ENCODE results near the gene NAALADL2. TPM values are rescaled to one million over a fixed set of nuclear protein-coding genes. Genes with fewer than 3 reads are reported as not detected.
A peak's percentile ranks its signal among the peaks of the same experiment; 100 is the strongest.

Gene NAALADL2
- total and polyA plus RNA-seq, 8 donors, result 0.76 to 15.4 (median 7.9) TPM

DNA sequence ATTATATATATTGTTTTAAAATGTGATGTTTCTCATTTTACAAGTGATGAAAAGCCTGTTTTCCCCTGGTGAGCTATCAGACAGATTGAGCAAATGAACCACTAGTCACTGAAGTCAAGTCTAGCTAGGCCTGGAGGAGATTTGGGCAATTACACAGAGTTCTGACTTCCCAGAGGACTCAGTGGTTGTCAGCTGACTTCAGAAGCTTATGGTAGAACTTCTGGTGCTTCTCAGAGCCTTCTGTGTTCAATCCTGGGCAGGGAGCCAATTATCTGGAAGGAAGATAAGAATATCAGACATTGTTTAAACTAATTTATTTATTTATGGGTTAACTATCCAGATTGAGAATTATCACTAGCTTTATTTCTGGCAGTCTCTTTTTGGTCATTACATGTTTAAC, 37.7 kb upstream of the NAALADL2 start:
- TF ChIP-seq CTCF (IDR thresholded peaks at IDR 0.05), result no peak
- Histone ChIP-seq H3K9me3 (peaks cover 0 to 4% (median 0%) of the 10 kb centered on the region in 4 donors), H3K27ac (no peak overlapping the region), H3K4me3 (no peak overlapping the region), H3K27me3 (no peaks in the 10 kb centered on the region), H3K36me3 (no peaks in the 10 kb centered on the region), H3K4me1 (peaks cover 0 to 7% (median 0%) of the 10 kb centered on the region in 3 donors)
- DNase-seq, result no peak
- intact Hi-C loops (cut with DNase I), result no loop called here
- FAIRE-seq, result no peak
- peak in 1 of 4 donors; percentile 53 for ATAC-seq

DNA sequence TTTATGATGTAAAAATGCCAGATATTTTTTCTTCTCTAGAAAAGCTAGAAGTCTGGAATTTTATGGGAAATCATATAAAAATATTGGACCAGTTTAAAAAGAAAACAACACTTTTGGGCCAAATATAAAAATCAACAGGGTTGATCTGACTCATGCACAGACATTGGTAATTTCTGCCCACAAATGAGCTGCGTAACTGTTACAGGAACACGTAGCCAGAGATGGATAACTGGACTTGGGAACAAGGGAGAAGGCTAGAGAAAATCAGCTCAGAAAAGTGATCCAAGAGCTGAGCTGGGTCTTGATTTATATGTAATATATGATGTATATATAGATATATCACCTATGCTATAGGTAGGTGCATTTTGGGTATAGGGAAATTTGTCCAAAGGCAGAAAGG, 36.8 kb upstream of the NAALADL2 start:
- Histone ChIP-seq H3K4me3 (no peak overlapping the region), H3K27ac (no peak overlapping the region), H3K9me3 (peaks cover 0 to 4% (median 0%) of the 10 kb centered on the region in 4 donors), H3K36me3 (no peaks in the 10 kb centered on the region), H3K4me1 (peaks cover 0 to 7% (median 0%) of the 10 kb centered on the region in 3 donors), H3K27me3 (no peaks in the 10 kb centered on the region)
- WGBS, 2 donors, result 92 to 97% methylated on average over 2 of the region's 2 CpGs
- no peak for TF ChIP-seq CTCF (IDR thresholded peaks at IDR 0.05)
- intact Hi-C loops (cut with DNase I), result no loop called here
- FAIRE-seq, result no peak
- ATAC-seq, result no peak
- DNase-seq, result no peak

DNA sequence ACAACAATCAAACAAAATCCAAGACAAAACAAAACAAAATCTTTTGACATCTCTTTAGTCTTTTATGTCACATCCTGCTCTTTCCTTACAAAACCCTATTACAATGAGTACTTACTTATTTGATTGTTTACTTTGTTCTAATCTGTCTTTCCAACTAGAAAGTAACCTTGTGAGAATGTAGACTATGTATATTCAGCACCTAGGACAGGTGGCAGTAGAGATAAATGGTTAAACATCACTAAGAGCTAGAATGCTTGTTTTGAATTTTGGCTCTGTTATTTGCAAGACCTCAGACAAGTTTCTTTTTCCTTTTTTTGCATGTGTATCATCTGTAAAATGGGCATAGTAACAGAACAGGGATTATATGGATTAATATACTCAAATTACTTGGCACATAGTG, 33.1 kb upstream of the NAALADL2 start:
- Histone ChIP-seq H3K4me1 (peaks cover 0 to 7% (median 0%) of the 10 kb centered on the region in 3 donors), H3K36me3 (no peaks in the 10 kb centered on the region), H3K4me3 (no peak overlapping the region), H3K27ac (no peak overlapping the region), H3K27me3 (no peaks in the 10 kb centered on the region), H3K9me3 (peaks cover 0 to 4% (median 0%) of the 10 kb centered on the region in 4 donors)
- FAIRE-seq (no peak), DNase-seq (no peak), ATAC-seq (no peak)
- intact Hi-C loops (cut with DNase I), result no loop called here
- no peak for TF ChIP-seq CTCF (IDR thresholded peaks at IDR 0.05)

DNA sequence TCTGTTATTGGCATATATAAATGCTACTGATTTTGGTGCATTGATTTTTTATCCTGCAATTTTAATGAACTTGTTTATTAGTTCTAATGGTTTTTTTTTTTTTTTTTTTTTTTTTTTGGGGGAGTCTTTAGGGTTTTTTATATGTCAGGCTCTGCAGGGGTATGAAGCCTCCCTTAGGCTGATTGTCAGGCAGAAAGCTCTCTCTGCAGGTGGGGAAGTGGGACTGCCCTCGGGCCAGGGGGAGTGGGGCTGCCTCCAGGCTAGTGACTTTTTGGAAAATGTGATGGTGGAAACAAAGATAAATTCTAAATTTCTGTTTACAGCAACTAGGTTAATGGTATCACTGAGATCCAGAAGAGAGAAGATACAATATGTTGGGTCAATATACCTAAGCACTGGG, 14.4 kb upstream of the NAALADL2 start:
- no peaks in the 10 kb centered on the region for H3K4me1 ChIP-seq
- no peak overlapping the region for H3K4me3 ChIP-seq
- 66 to 72% methylated on average over 1 of the region's 1 CpG for WGBS, 2 donors
- no peak for TF ChIP-seq CTCF (IDR thresholded peaks at IDR 0.05)
- no peak for DNase-seq
- H3K27me3 ChIP-seq, result no peaks in the 10 kb centered on the region
- no peak for FAIRE-seq
- intact Hi-C loops (cut with DNase I), result no loop called here
- no peaks in the 10 kb centered on the region for H3K36me3 ChIP-seq
- ATAC-seq, result no peak
- no peak overlapping the region for H3K27ac ChIP-seq
- H3K9me3 ChIP-seq, result no peaks in the 10 kb centered on the region

GRCh38 chr3:174846055-174846454, 13.1 kb upstream of the NAALADL2 start:
- no peak for DNase-seq
- intact Hi-C loops (cut with DNase I), result no loop called here
- Histone ChIP-seq H3K4me1 (no peaks in the 10 kb centered on the region), H3K9me3 (no peaks in the 10 kb centered on the region), H3K27me3 (no peaks in the 10 kb centered on the region), H3K4me3 (no peak overlapping the region), H3K27ac (no peak overlapping the region), H3K36me3 (no peaks in the 10 kb centered on the region)
- TF ChIP-seq CTCF (IDR thresholded peaks at IDR 0.05), result no peak
- no peak for FAIRE-seq
- 80 to 88% methylated on average over 1 of the region's 1 CpG for WGBS, 2 donors
- ATAC-seq, result no peak
